Thoracic aorta (tissue), 2 donors: ENCODE results near the gene PKDREJ. TPM values are rescaled to one million over a fixed set of nuclear protein-coding genes. Genes with fewer than 3 reads are reported as not detected.

ENCODE experiments used
- ATAC-seq: fragments of 150-250 bp; one replicate; pipeline ENCODE4 v1.8.0; 2017; ENCODE audit warnings: low read depth; ENCODE audit not compliant: insufficient number of reproducible peaks, low FRiP score
- DNase-seq: peaks from one replicate; pipeline ENCODE4 v3.0.0-alpha.2; 2020; ENCODE audit warnings: low spot score
- H3K27ac ChIP-seq, 2 donors: fragments of 200-600 bp; sonication (generic); 1 replicate in 1 of 2; 2 replicates in 1 of 2; pipeline ENCODE4 v1.5.1; 2016; ENCODE audit warnings: mild to moderate bottlenecking in 2 of 2, moderate library complexity in 2 of 2
- H3K27me3 ChIP-seq: fragments of 200-600 bp; sonication (generic); replicated peaks from 2 replicates; pipeline ENCODE4 v1.6.0; 2016; ENCODE audit warnings: mild to moderate bottlenecking; ENCODE audit not compliant: insufficient read depth
- H3K36me3 ChIP-seq: fragments of 200-600 bp; sonication (generic); one replicate; pipeline ENCODE4 v1.5.1; 2016
- H3K4me1 ChIP-seq, 2 donors: fragments of 200-600 bp; sonication (generic); 1 replicate in 1 of 2; 2 replicates in 1 of 2; pipeline versions ENCODE4 v1.5.1 to v1.6.0; 2016; ENCODE audit warnings: low read depth in 2 of 2, mild to moderate bottlenecking in 1 of 2; ENCODE audit not compliant: control insufficient read depth in 1 of 2
- H3K4me3 ChIP-seq: fragments of 200-600 bp; sonication (generic); 2 replicates; pipeline ENCODE4 v1.5.1; 2016; ENCODE audit warnings: mild to moderate bottlenecking
- H3K9me3 ChIP-seq: fragments of 200-600 bp; sonication (generic); 2 replicates; pipeline ENCODE4 v1.5.1; 2016
- total RNA-seq, 2 donors: library from RNA; depleted of rRNA; stranded (reverse); fragments of >200 nt; gene quantifications; one replicate each; pipeline versions ENCODE4 v1.1.0 to v1.2.3, GENCODE V29; 2016
- TF ChIP-seq, protein P1 (sequence below): fragments of 200-600 bp; sonication (generic); IDR thresholded peaks from one replicate; pipeline ENCODE4 v1.5.1; 2019; ENCODE audit warnings: antibody characterized with exemption

The PKDREJ gene
- total RNA-seq, 2 donors from 2014 or later, result under 0.01 TPM; not detected in 1

DNA sequence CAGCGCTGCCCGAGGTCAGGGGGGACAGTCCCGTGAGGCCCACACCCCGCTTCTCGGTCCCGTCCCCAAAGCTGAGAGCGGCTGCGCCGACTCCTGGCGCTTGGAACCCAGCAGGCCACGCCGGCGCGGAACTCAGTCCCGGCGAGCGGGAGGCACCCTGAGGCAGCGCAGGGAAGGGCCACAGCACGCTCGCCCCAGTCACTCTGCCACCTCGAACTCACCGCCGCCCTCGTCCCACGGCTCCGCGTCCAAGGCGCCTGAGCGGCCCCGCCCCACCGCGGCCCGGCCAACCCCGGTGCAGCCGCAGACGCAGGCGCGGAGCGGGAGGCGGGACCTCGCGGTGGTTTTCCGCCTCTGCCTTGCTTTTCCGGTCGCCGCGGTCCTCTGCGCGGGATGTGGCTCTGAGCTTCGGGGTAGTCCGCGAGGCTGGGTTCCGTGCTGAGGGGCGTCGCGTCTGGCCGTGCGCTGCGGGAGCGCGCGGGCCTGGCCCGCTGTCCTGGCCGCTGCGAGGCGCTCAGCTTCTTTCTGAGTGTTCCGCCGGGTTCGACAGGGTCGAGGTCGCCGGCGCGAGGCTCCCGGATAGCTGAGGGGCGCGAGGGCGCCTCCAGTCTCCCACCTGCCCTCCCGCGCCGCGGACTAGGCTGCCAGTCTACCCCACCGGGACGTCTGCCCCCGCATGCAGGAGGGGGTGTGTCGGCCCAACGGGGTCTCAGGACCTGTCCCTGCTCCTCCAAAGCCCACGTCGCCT lies 12.9 kb downstream of the PKDREJ start, which contains the start of gene CDPF1:
CDPF1 (minus strand) TSS at position 259 of the 748 bp plus-strand sequence. CDS start 2,009 bp downstream, outside the sequence.
- peaks cover 5 to 20% of the 10 kb centered on the region in 2 donors for H3K4me1 ChIP-seq
- DNase-seq, result peak; percentile 30

DNA sequence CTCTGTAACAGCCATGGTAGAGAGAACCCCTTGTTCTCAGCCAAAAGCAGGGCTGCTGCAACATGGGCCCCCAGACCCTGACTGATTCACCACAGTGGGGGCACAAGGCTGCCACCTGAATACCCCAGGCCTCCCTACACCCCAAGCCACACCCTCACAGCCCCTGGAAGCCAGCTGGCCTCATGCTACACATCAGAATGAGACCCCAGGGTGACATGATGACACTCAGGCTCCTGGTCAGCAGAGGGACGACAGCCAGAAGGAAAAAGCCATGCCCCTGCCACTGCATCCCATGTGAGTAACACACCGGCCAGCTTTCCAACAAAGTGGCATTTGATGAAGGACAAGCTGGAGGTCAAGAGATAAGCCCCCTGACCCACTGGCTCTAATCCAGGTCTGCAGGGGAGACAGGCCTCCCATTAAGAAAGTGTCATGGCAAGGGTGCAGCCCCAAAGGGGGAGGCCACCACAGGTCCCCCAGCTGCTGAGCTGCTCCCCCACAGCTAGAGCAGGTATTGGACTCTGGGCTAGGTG lies 15.6 kb downstream of the PKDREJ start:
- Histone ChIP-seq H3K9me3 (no peaks in the 10 kb centered on the region), H3K4me3 (no peak overlapping the region), H3K4me1 (peaks cover 5 to 20% of the 10 kb centered on the region in 2 donors), H3K27ac (no peak overlapping the region), H3K36me3 (no peaks in the 10 kb centered on the region), H3K27me3 (no peaks in the 10 kb centered on the region)
- DNase-seq (no peak), ATAC-seq (no peak)
- TF ChIP-seq, protein P1, sequence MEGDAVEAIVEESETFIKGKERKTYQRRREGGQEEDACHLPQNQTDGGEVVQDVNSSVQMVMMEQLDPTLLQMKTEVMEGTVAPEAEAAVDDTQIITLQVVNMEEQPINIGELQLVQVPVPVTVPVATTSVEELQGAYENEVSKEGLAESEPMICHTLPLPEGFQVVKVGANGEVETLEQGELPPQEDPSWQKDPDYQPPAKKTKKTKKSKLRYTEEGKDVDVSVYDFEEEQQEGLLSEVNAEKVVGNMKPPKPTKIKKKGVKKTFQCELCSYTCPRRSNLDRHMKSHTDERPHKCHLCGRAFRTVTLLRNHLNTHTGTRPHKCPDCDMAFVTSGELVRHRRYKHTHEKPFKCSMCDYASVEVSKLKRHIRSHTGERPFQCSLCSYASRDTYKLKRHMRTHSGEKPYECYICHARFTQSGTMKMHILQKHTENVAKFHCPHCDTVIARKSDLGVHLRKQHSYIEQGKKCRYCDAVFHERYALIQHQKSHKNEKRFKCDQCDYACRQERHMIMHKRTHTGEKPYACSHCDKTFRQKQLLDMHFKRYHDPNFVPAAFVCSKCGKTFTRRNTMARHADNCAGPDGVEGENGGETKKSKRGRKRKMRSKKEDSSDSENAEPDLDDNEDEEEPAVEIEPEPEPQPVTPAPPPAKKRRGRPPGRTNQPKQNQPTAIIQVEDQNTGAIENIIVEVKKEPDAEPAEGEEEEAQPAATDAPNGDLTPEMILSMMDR, result no peak

More for the DNA sequence above, 12.9 kb downstream of the PKDREJ start, which contains the start of gene CDPF1:
- no peaks in the 10 kb centered on the region for H3K9me3 ChIP-seq
- TF ChIP-seq, protein P1, result no peak
- H3K36me3 ChIP-seq, result no peaks in the 10 kb centered on the region
- ATAC-seq, result peak; percentile 47
- H3K27ac ChIP-seq, result peak within 1 kb of the TSS; percentile 62 to 67
- H3K27me3 ChIP-seq, result no peaks in the 10 kb centered on the region
- H3K4me3 ChIP-seq, result peak within 1 kb of the TSS; percentile 75

DNA sequence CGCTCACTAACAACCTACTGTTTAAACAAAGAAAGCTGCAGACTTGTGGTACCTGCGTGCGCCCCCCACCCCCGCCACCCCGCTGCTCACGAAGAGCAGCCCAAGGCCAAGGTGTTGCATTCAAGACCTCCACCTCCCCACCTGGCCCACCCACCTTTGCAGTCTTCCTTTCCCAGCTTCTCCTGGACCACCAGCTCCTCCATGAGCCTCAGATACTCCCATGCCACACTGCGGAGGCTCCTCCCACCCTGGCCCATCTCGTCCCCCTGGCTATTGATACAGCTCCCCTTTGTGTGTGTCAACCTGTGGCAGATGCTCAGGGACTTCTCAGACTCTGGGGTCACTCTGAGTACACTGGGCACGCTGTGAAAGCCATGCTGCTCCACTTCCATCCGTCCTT lies 17.0 kb downstream of the PKDREJ start:
- Histone ChIP-seq H3K4me3 (no peak overlapping the region), H3K27me3 (no peaks in the 10 kb centered on the region), H3K4me1 (peaks cover 5 to 14% of the 10 kb centered on the region in 2 donors), H3K27ac (no peak overlapping the region), H3K36me3 (no peaks in the 10 kb centered on the region), H3K9me3 (no peaks in the 10 kb centered on the region)
- TF ChIP-seq, protein P1, result no peak
- ATAC-seq (no peak), DNase-seq (no peak)

DNA sequence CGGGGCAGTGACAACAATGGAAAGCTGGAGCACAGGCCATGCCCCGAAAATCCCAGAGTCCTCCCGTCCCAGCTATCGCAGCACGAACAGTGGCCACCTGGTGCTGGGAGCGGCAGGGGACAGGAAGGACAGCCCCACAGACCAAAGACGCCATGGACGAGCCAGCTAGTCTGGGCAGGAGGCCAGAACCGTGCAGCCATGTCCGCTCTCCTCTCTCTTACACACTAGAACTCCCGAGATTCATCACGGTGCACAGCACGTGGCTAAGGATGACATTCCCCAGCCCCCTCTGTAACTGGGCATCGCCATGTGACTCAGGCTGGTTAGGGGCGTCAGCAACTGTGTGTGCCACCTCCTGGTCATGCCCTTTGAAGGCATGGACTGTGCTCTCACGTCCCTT lies 17.6 kb downstream of the PKDREJ start:
- no peak for ATAC-seq

DNA sequence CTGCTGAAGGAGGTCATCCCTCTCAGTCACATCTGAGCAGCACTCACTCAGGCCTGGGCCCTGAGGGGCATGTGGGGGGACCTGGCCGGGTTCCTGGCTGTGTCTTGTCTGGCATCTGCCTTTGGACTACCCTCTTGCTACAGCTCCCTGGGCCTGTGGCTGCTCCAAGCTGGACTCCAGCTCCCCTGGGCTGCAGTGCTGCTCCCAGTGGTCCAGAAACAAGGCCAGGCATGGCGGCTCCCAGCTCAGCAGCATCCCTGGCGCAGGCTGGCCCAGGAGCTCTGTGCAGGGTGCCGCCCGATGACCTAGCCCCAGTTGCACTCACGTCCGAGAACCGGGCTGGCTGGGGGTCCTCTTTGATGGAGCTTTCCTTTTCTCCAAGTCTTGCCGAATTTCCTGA lies 18.4 kb downstream of the PKDREJ start:
- Histone ChIP-seq H3K9me3 (no peaks in the 10 kb centered on the region), H3K4me3 (no peak overlapping the region), H3K4me1 (peaks cover 5 to 8% of the 10 kb centered on the region in 2 donors), H3K36me3 (no peaks in the 10 kb centered on the region), H3K27ac (no peak overlapping the region), H3K27me3 (no peaks in the 10 kb centered on the region)
- DNase-seq, result no peak
- TF ChIP-seq, protein P1, result no peak
- ATAC-seq, result no peak

More for the DNA sequence above, 17.6 kb downstream of the PKDREJ start:
- Histone ChIP-seq H3K27me3 (no peaks in the 10 kb centered on the region), H3K4me3 (no peak overlapping the region), H3K4me1 (peaks cover 5 to 8% of the 10 kb centered on the region in 2 donors), H3K9me3 (no peaks in the 10 kb centered on the region), H3K27ac (no peak overlapping the region), H3K36me3 (no peaks in the 10 kb centered on the region)
- TF ChIP-seq, protein P1, result no peak
- no peak for DNase-seq
